Calu3 (cell line): ENCODE results near the gene GPR107. TPM values are rescaled to one million over a fixed set of nuclear protein-coding genes. Genes with fewer than 3 reads are reported as not detected.
A peak's percentile ranks its signal among the peaks of the same experiment; 100 is the strongest.

Experiments used
- BruUV-seq: library from RNA; stranded (reverse); fragments of 400-500 nt; replicated peaks from 2 replicates; lab custom pipeline; 2021; lab: Mats Ljungman, UMichigan
- CTCF ChIA-PET: fragments of 300-600 bp; sonication (Branson Sonifier 250); formaldehyde crosslinking; loops from one replicate; lab custom pipeline; 2022; ENCODE audit warnings: antibody characterized with exemption; lab: Charles Lee
- DNase-seq: peaks from one replicate; pipeline ENCODE4 v3.0.0; 2022
- H3K27ac Mint-ChIP-seq: one replicate; pipeline ENCODE4 v1.8.0; 2022; ENCODE audit warnings: mixed read lengths; ENCODE audit not compliant: unreplicated experiment
- H3K27me3 Mint-ChIP-seq: one replicate; pipeline ENCODE4 v1.8.0; 2022; ENCODE audit warnings: mixed read lengths; ENCODE audit not compliant: unreplicated experiment
- H3K36me3 Mint-ChIP-seq: one replicate; pipeline ENCODE4 v1.8.0; 2022; ENCODE audit warnings: mild to moderate bottlenecking, moderate library complexity, mixed read lengths; ENCODE audit not compliant: insufficient read depth, unreplicated experiment
- H3K4me1 Mint-ChIP-seq: one replicate; pipeline ENCODE4 v1.8.0; 2022; ENCODE audit warnings: mild to moderate bottlenecking, low read depth, mixed read lengths; ENCODE audit not compliant: unreplicated experiment
- H3K4me3 Mint-ChIP-seq: one replicate; pipeline ENCODE4 v1.8.0; 2022; ENCODE audit warnings: mild to moderate bottlenecking, low read depth, moderate library complexity, mixed read lengths; ENCODE audit not compliant: unreplicated experiment
- H3K9me3 Mint-ChIP-seq: one replicate; pipeline ENCODE4 v1.8.0; 2022; ENCODE audit warnings: low read depth, mixed read lengths; ENCODE audit not compliant: unreplicated experiment
- intact Hi-C: fragments of 100-400 bp; cut with micrococcal nuclease; formaldehyde crosslinking; loops from one replicate; pipeline ENCODE4 v1.10.0; 2022; ENCODE audit not compliant: unreplicated experiment
- total RNA-seq: library from RNA; stranded (reverse); gene quantifications from 2 replicates; pipeline ENCODE4 v1.2.3, GENCODE V29; 2022
- TF ChIP-seq, protein P1 (sequence below): fragments of 200-600 bp; IDR thresholded peaks from one replicate; pipeline ENCODE4 v1.8.0; 2022; ENCODE audit warnings: antibody characterized with exemption; ENCODE audit not compliant: unreplicated experiment

The GPR107 gene
- total RNA-seq, 1 experiment from 2014 or later: 43.4 TPM

GRCh38 chr9:130051855-130052254, 1.9 kb upstream of the GPR107 start:
- H3K4me1 Mint-ChIP-seq: no peaks in the 10 kb centered on the region
- no TSS peak for BruUV-seq
- no peak overlapping the region for H3K27ac Mint-ChIP-seq
- no peak overlapping the region for H3K4me3 Mint-ChIP-seq
- CTCF ChIA-PET: no interaction called here
- TF ChIP-seq, protein P1, sequence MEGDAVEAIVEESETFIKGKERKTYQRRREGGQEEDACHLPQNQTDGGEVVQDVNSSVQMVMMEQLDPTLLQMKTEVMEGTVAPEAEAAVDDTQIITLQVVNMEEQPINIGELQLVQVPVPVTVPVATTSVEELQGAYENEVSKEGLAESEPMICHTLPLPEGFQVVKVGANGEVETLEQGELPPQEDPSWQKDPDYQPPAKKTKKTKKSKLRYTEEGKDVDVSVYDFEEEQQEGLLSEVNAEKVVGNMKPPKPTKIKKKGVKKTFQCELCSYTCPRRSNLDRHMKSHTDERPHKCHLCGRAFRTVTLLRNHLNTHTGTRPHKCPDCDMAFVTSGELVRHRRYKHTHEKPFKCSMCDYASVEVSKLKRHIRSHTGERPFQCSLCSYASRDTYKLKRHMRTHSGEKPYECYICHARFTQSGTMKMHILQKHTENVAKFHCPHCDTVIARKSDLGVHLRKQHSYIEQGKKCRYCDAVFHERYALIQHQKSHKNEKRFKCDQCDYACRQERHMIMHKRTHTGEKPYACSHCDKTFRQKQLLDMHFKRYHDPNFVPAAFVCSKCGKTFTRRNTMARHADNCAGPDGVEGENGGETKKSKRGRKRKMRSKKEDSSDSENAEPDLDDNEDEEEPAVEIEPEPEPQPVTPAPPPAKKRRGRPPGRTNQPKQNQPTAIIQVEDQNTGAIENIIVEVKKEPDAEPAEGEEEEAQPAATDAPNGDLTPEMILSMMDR: no peak
- no peak for DNase-seq
- intact Hi-C loops: no loop called here
- peaks cover 14% of the 10 kb centered on the region for H3K36me3 Mint-ChIP-seq
- H3K9me3 Mint-ChIP-seq: no peaks in the 10 kb centered on the region
- H3K27me3 Mint-ChIP-seq: no peaks in the 10 kb centered on the region

DNA sequence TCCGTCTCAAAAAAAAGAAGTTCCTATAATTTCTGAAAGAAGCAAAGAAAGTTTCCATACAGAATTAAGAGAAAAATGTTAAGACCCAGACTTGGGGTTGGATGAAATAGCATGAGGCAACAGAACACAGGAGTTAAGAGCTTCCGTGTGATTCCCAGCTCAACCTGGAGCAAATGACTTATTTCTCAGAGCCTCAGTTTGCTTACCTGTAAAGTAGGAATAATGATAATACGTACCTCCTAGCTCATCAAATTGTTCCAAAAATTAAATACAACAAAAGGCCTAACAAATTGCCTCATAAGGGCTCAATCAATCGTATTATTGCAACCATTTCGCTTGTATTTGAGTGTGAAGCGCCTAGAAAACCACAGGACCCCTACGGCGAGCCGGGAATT, 600 bp upstream of the GPR107 start:
- Mint-ChIP-seq H3K4me1 (no peaks in the 10 kb centered on the region), H3K36me3 (peaks cover 14% of the 10 kb centered on the region), H3K27me3 (no peaks in the 10 kb centered on the region), H3K27ac (no peak overlapping the region), H3K4me3 (peak overlapping the region; percentile 85), H3K9me3 (no peaks in the 10 kb centered on the region)
- intact Hi-C loops: no loop called here
- TF ChIP-seq, protein P1: no peak
- CTCF ChIA-PET: interaction anchor here (0.6 kb wide), 2 partner anchors 141 to 1130 kb away, joined by 5 to 6 read pairs; no protein-coding TSS in a partner anchor
- BruUV-seq: TSS peak; percentile 77
- no peak for DNase-seq

DNA sequence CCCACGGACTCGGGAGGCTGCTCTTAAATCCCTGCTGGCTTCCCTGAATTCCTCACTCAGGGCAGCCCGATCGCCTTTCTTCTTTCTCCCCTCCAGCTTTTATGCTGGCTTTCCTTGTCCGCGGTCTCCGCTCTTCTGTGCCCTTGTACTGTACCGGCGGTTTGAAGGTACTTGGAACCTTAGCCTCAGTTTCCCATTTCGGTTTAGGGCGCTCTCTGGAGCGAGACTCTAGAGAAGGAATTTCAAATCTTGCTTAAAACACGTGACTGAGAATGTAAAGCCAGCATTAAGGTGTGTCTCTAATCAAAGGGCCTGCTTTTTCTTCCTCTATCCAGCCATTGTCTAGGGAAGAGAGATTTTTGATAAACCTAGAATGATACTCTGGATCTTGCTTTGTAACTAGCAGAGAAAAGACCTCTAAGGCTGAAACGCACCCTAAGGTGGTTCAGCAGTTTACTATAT, 650 bp downstream of the GPR107 start:
- Mint-ChIP-seq H3K36me3 (peaks cover 20% of the 10 kb centered on the region), H3K4me1 (no peaks in the 10 kb centered on the region), H3K27ac (peak overlapping the region; percentile 85), H3K27me3 (no peaks in the 10 kb centered on the region), H3K9me3 (no peaks in the 10 kb centered on the region), H3K4me3 (peak overlapping the region; percentile 85)
- no peak for DNase-seq
- CTCF ChIA-PET: interaction anchor here (0.5 kb wide), 1 partner anchor 44 kb away, joined by 4 read pairs; no protein-coding TSS in a partner anchor
- TF ChIP-seq, protein P1: no peak
- intact Hi-C loops: no loop called here
- BruUV-seq: TSS peak; percentile 65

DNA sequence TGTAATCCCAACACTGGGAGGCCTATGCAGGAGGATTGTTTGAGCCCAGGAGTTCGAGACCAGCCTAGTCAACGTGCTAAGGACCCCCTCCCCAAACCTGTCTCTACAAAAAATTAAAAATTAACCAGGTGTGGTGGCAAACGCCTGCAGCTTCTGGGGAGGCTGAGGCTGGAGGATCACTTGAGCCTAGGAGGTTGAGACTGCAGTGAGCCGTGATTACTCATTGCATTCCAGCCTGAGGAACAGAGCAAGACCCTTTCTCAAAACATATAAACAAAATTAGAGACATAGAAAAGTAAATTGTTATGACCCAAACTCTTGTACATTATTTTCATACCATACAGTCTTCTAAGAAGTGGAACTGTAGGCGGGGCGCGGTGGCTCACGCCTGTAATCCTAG, 1.1 kb downstream of the GPR107 start:
- H3K9me3 Mint-ChIP-seq: no peaks in the 10 kb centered on the region
- no peak for DNase-seq
- BruUV-seq: no TSS peak
- CTCF ChIA-PET: interaction anchor here (0.7 kb wide), 1 partner anchor 1720 kb away, joined by 4 read pairs; no protein-coding TSS in a partner anchor
- no peak overlapping the region for H3K27ac Mint-ChIP-seq
- intact Hi-C loops: no loop called here
- peak overlapping the region; percentile 85 for H3K4me3 Mint-ChIP-seq
- TF ChIP-seq, protein P1: no peak
- H3K36me3 Mint-ChIP-seq: peaks cover 20% of the 10 kb centered on the region
- H3K4me1 Mint-ChIP-seq: no peaks in the 10 kb centered on the region
- H3K27me3 Mint-ChIP-seq: no peaks in the 10 kb centered on the region
